Stimulated activated effector memory CD8-positive, alpha-beta T cell treated with anti-CD3 and anti-CD28 coated beads, Interleukin-12 subunit alpha, Interleukin-12 subunit beta, amount 100 ng/mL, for 72 hours (primary cell): ENCODE measurements around the gene ADGRB2.

Experiments
- ATAC-seq: fragments of 150-1000 bp; cut with Tn5 transposase; 2 replicates; pipeline ENCODE4 v1.10.0; 2021
- DNase-seq, 2 donors: peaks; one replicate each; pipeline ENCODE4 v3.0.0; 2021 to 2022; ENCODE audit warnings: low spot score in 2 of 2
- H3K27ac Mint-ChIP-seq: one replicate; pipeline ENCODE4 v1.8.0; 2022; ENCODE audit warnings: mild to moderate bottlenecking, mixed read lengths
- H3K36me3 Mint-ChIP-seq: one replicate; pipeline ENCODE4 v1.8.0; 2022; ENCODE audit warnings: mild to moderate bottlenecking, mixed read lengths
- H3K4me1 Mint-ChIP-seq: one replicate; pipeline ENCODE4 v1.8.0; 2022; ENCODE audit warnings: mixed read lengths
- H3K4me3 Mint-ChIP-seq: one replicate; pipeline ENCODE4 v1.8.0; 2022; ENCODE audit warnings: mild to moderate bottlenecking, mixed read lengths
- H3K9me3 Mint-ChIP-seq: one replicate; pipeline ENCODE4 v1.8.0; 2022; ENCODE audit warnings: mixed read lengths

The ADGRB2 gene

GRCh38 chr1:31753707-31754349 lies 10.3 kb downstream of the ADGRB2 start:
- peak overlapping the region; percentile 39 for H3K27ac Mint-ChIP-seq
- DNase-seq: no peak
- H3K9me3 Mint-ChIP-seq: no peaks in the 10 kb centered on the region
- ATAC-seq: no peak
- H3K36me3 Mint-ChIP-seq: no peaks in the 10 kb centered on the region
- no peak overlapping the region for H3K4me3 Mint-ChIP-seq
- H3K4me1 Mint-ChIP-seq: peaks cover 38% of the 10 kb centered on the region

GRCh38 chr1:31752952-31753475 lies 11.1 kb downstream of the ADGRB2 start:
- DNase-seq: no peak
- no peak overlapping the region for H3K4me3 Mint-ChIP-seq
- H3K27ac Mint-ChIP-seq: peak overlapping the region; percentile 69
- no peaks in the 10 kb centered on the region for H3K9me3 Mint-ChIP-seq
- H3K36me3 Mint-ChIP-seq: no peaks in the 10 kb centered on the region
- H3K4me1 Mint-ChIP-seq: peaks cover 47% of the 10 kb centered on the region
- no peak for ATAC-seq

DNA sequence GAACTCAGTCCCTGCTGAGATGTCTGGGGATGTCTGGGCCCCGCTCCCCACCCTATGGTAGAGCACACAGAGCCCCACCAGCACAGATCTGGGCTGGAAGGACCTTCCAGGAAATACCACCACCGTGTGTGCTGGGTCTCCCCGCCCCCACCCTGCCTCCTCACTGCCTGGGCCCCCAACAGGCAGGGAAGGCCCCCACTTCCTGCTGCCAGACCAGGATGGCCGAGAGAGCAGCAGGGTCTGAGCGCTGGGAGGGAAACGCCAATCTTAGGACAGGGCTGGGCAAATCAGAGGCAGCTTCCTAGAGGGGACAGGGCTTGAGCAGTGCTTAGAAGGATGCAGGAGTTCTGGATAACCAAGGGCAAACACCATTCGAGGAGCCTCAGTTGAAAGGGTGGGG lies 11.9 kb downstream of the ADGRB2 start:
- peaks cover 54% of the 10 kb centered on the region for H3K4me1 Mint-ChIP-seq
- H3K9me3 Mint-ChIP-seq: no peaks in the 10 kb centered on the region
- DNase-seq (no peak), ATAC-seq (no peak)
- H3K4me3 Mint-ChIP-seq: peak overlapping the region; percentile 10
- H3K27ac Mint-ChIP-seq: peak overlapping the region; percentile 69
- no peaks in the 10 kb centered on the region for H3K36me3 Mint-ChIP-seq

- Mint-ChIP-seq H3K9me3 (no peaks in the 10 kb centered on the region), H3K4me3 (peak overlapping the region; percentile 10), H3K27ac (peak overlapping the region; percentile 69), H3K4me1 (peaks cover 58% of the 10 kb centered on the region), H3K36me3 (no peaks in the 10 kb centered on the region)
- DNase-seq (no peak), ATAC-seq (no peak)
Measured at GRCh38 chr1:31751822-31752241, 12.3 kb downstream of the ADGRB2 start.

- H3K4me1 Mint-ChIP-seq: peaks cover 67% of the 10 kb centered on the region
- peak overlapping the region; percentile 56 for H3K4me3 Mint-ChIP-seq
- ATAC-seq: peak; percentile 67
- H3K9me3 Mint-ChIP-seq: no peaks in the 10 kb centered on the region
- peak overlapping the region; percentile 69 for H3K27ac Mint-ChIP-seq
- no peaks in the 10 kb centered on the region for H3K36me3 Mint-ChIP-seq
- DNase-seq: no peak
Measured at GRCh38 chr1:31750858-31751510, 13.2 kb downstream of the ADGRB2 start.

DNA sequence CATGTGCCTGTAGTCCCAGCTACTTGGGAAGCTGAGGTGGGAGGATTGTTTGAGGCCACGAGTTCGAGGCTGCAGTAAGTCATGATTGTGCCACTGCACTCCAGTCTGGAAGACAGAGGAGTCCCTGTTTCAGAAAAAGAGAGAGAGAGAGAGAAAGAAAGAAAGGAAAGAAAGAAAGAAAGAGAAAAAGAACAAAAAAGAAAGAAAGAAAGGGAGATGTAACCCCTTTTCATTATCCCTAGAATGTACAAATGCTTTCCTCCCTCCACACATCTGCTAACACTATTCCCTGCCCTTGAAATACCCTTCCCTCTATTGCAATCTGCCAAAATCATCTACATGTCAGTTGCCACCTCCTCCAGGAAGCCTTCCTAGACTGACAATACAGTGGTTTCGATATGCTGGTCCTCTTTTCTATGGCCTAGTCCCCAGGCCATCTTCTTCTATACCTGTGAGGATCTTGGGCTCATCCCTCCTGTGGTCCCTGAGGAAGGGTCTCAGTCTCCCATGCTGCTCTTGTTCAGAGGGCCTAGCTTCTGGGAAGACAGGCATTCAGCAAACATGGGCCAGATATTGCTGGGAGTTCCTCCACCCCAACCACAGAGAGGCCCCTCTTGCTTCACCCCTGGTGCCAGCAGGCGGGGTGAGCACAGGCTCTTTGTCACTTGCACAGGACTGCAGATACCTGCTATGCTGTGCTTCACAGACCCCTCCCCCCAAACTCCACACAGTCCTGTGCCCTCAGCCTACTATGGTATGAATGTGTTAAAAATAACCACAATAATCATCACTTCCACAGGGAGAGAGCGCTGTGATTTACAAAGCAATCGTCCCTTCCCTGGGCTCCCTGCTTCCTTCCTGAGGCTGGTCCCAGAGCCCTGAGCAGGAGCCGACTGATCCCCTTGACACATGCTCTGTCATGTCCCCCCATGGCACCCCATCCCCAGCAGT lies 14.1 kb downstream of the ADGRB2 start:
- ATAC-seq (no peak), DNase-seq (no peak)
- Mint-ChIP-seq H3K36me3 (no peaks in the 10 kb centered on the region), H3K9me3 (no peaks in the 10 kb centered on the region), H3K4me1 (peaks cover 74% of the 10 kb centered on the region), H3K27ac (peak overlapping the region; percentile 69), H3K4me3 (peak overlapping the region; percentile 56)

GRCh38 chr1:31748365-31748764 lies 15.8 kb downstream of the ADGRB2 start:
- DNase-seq (no peak), ATAC-seq (no peak)
- H3K27ac Mint-ChIP-seq: peak overlapping the region; percentile 60
- peaks cover 85% of the 10 kb centered on the region for H3K4me1 Mint-ChIP-seq
- no peak overlapping the region for H3K4me3 Mint-ChIP-seq
- H3K36me3 Mint-ChIP-seq: no peaks in the 10 kb centered on the region
- H3K9me3 Mint-ChIP-seq: no peaks in the 10 kb centered on the region

- Mint-ChIP-seq H3K27ac (peak overlapping the region; percentile 87), H3K4me1 (peaks cover 82% of the 10 kb centered on the region), H3K36me3 (no peaks in the 10 kb centered on the region), H3K9me3 (no peaks in the 10 kb centered on the region), H3K4me3 (peak overlapping the region; percentile 58)
- no peak for ATAC-seq
- DNase-seq: no peak
Measured at GRCh38 chr1:31747304-31747703, 16.8 kb downstream of the ADGRB2 start.

DNA sequence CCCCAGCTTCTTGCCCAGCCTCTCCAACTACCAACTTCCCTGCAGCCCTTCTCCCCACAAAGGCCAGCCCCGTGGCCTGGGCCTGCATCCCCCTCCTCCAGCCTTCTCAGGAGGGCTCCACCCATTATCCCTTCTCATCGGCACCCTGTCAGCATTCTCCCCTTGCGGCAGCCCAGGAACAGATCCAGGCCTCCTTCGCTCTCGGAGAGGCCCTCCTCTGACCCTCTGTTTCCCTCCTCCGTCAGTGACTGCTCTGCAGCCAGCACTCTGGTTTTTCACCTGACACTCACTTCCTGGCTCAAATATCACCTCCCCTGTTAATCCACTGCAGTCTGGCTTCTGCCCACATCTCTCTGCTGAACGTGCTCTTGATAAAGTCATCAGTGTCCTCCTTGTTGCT lies 17.5 kb downstream of the ADGRB2 start:
- Mint-ChIP-seq H3K36me3 (no peaks in the 10 kb centered on the region), H3K4me3 (peak overlapping the region; percentile 58), H3K27ac (peak overlapping the region; percentile 87), H3K9me3 (no peaks in the 10 kb centered on the region), H3K4me1 (peaks cover 76% of the 10 kb centered on the region)
- peak; percentile 42 for ATAC-seq
- DNase-seq: no peak

- peak overlapping the region; percentile 87 for H3K27ac Mint-ChIP-seq
- DNase-seq: no peak
- H3K4me3 Mint-ChIP-seq: peak overlapping the region; percentile 58
- peaks cover 70% of the 10 kb centered on the region for H3K4me1 Mint-ChIP-seq
- ATAC-seq: no peak
- no peaks in the 10 kb centered on the region for H3K9me3 Mint-ChIP-seq
- H3K36me3 Mint-ChIP-seq: no peaks in the 10 kb centered on the region
Measured at GRCh38 chr1:31745946-31746670, 18.0 kb downstream of the ADGRB2 start.

GRCh38 chr1:31745096-31745945 lies 18.8 kb downstream of the ADGRB2 start:
- DNase-seq (peak; percentile 51 to 83), ATAC-seq (peak; percentile 83)
- Mint-ChIP-seq H3K4me1 (peaks cover 64% of the 10 kb centered on the region), H3K36me3 (no peaks in the 10 kb centered on the region), H3K27ac (no peak overlapping the region), H3K9me3 (no peaks in the 10 kb centered on the region), H3K4me3 (no peak overlapping the region)

DNA sequence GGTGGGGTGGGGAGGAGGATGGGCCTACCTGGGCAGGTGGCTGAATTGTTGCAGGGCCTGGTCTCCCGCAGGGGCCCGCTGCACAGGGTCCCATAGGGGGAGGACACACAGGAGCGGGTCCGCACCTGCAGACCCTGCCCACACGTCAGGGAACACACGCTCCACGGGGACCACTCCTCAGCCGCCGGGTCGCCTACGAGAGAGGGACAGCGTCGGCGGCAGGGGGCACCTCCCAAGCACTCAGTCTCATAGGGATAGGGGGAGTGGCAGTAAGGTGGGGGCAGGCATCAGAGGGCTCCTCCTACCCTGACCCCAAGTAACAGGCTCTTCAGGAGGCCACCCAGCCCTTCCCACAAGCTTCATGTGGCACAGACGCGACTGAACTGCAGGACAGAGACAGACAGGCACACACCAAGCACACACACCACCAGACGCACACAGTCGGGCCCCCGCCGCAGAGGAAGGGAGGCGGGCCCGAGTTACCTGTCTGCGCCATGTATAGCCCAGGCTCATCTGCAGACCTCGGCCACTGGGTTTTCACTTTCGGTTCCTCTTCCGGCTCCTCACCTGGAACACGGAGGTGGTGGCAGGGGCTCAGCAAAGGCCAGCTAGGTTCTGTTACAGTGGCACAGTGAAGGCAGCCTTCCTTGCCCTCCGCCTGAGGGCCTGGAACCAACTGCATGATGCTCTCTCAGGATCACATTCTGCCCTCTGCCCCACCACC lies 19.8 kb downstream of the ADGRB2 start:
- Mint-ChIP-seq H3K36me3 (no peaks in the 10 kb centered on the region), H3K4me3 (no peak overlapping the region), H3K4me1 (peaks cover 64% of the 10 kb centered on the region), H3K9me3 (no peaks in the 10 kb centered on the region), H3K27ac (no peak overlapping the region)
- no peak for DNase-seq
- no peak for ATAC-seq

GRCh38 chr1:31742462-31743212 lies 21.5 kb downstream of the ADGRB2 start:
- Mint-ChIP-seq H3K9me3 (no peaks in the 10 kb centered on the region), H3K36me3 (no peaks in the 10 kb centered on the region), H3K4me3 (no peak overlapping the region), H3K4me1 (peaks cover 55% of the 10 kb centered on the region), H3K27ac (no peak overlapping the region)
- ATAC-seq (no peak), DNase-seq (no peak)
